Trophoblast cell (in vitro differentiated cells and primary cell): ENCODE results near the gene MLYCD.

Experiments
- DNase-seq, 2 donors: peaks; one replicate each; pipeline ENCODE4 v3.0.0-alpha.2; 2016
- H2AFZ ChIP-seq: 2 replicates; pipeline ENCODE4 v1.6.1; 2013; ENCODE audit warnings: low read length, moderate library complexity, mild to moderate bottlenecking; ENCODE audit not compliant: insufficient read depth, poor library complexity
- H2AK5ac ChIP-seq: 2 replicates; pipeline ENCODE4 v1.6.1; 2013; ENCODE audit warnings: mild to moderate bottlenecking, low read length
- H2BK120ac ChIP-seq: 2 replicates; pipeline ENCODE4 v1.6.1; 2013; ENCODE audit warnings: low read length, mild to moderate bottlenecking, moderate library complexity; ENCODE audit not compliant: insufficient read depth, poor library complexity
- H2BK12ac ChIP-seq: 2 replicates; pipeline ENCODE4 v1.6.1; 2013; ENCODE audit warnings: mild to moderate bottlenecking, low read length, moderate library complexity
- H2BK5ac ChIP-seq: 2 replicates; pipeline ENCODE4 v1.6.1; 2013; ENCODE audit warnings: low read length, low read depth, moderate library complexity, mild to moderate bottlenecking; ENCODE audit not compliant: poor library complexity
- H3K14ac ChIP-seq: 2 replicates; pipeline ENCODE4 v1.6.1; 2013; ENCODE audit warnings: mild to moderate bottlenecking, low read length
- H3K18ac ChIP-seq: 2 replicates; pipeline ENCODE4 v1.6.1; 2013; ENCODE audit warnings: mild to moderate bottlenecking, low read length
- H3K23ac ChIP-seq: 2 replicates; pipeline ENCODE4 v1.6.1; 2013; ENCODE audit warnings: low read length
- H3K27ac ChIP-seq: 2 replicates; pipeline ENCODE4 v1.5.1; 2013; ENCODE audit warnings: low read depth, mild to moderate bottlenecking, inconsistent platforms, low read length, moderate library complexity
- H3K27me3 ChIP-seq: 2 replicates; pipeline ENCODE4 v1.6.1; 2013; ENCODE audit warnings: inconsistent platforms, mild to moderate bottlenecking, low read length, moderate library complexity; ENCODE audit not compliant: insufficient read depth
- H3K36me3 ChIP-seq, 2 experiments: 1 replicate in 1 of 2; 2 replicates in 1 of 2; pipeline ENCODE4 v1.6.1; 2013; ENCODE audit warnings: low read length in 2 of 2, mild to moderate bottlenecking in 2 of 2, moderate library complexity in 1 of 2; ENCODE audit not compliant: insufficient read depth in 2 of 2, control insufficient read depth in 1 of 2
- H3K4ac ChIP-seq: 2 replicates; pipeline ENCODE4 v1.6.1; 2013; ENCODE audit warnings: low read depth, mild to moderate bottlenecking, low read length, moderate library complexity
- H3K4me1 ChIP-seq, 2 experiments: 1 replicate in 1 of 2; 2 replicates in 1 of 2; pipeline ENCODE4 v1.6.1; 2013; ENCODE audit warnings: low read length in 2 of 2, mild to moderate bottlenecking in 2 of 2, moderate library complexity in 1 of 2; ENCODE audit not compliant: insufficient read depth in 2 of 2, control insufficient read depth in 1 of 2
- H3K4me2 ChIP-seq: 2 replicates; pipeline ENCODE4 v1.6.1; 2013; ENCODE audit warnings: inconsistent platforms, mild to moderate bottlenecking, low read length, moderate library complexity
- H3K4me3 ChIP-seq: 2 replicates; pipeline ENCODE4 v1.5.1; 2013; ENCODE audit warnings: mild to moderate bottlenecking, low read depth, low read length, inconsistent platforms
- H3K79me1 ChIP-seq: one replicate; pipeline ENCODE4 v1.6.1; 2013; ENCODE audit warnings: low read length
- H3K79me2 ChIP-seq: 2 replicates; pipeline ENCODE4 v1.6.1; 2013; ENCODE audit warnings: low read length, mild to moderate bottlenecking; ENCODE audit not compliant: control insufficient read depth, insufficient read depth, poor library complexity
- H3K9ac ChIP-seq: 2 replicates; pipeline ENCODE4 v1.6.1; 2013; ENCODE audit warnings: mild to moderate bottlenecking, low read length
- H3K9me3 ChIP-seq: 2 replicates; pipeline ENCODE4 v1.6.1; 2013; ENCODE audit warnings: low read depth, mild to moderate bottlenecking, control low read depth, inconsistent platforms, low read length; ENCODE audit not compliant: insufficient read depth
- H4K12ac ChIP-seq: 2 replicates; pipeline ENCODE4 v1.6.1; 2013; ENCODE audit warnings: low read depth, mild to moderate bottlenecking, low read length, moderate library complexity
- H4K8ac ChIP-seq: 2 replicates; pipeline ENCODE4 v1.6.1; 2013; ENCODE audit warnings: low read depth, mild to moderate bottlenecking, low read length, moderate library complexity
- H4K91ac ChIP-seq: one replicate; pipeline ENCODE4 v1.6.1; 2013; ENCODE audit warnings: low read depth, mild to moderate bottlenecking, low read length, moderate library complexity
- WGBS: extraction: QIAGEN DNeasy Blood & Tissue Kit; methylation state at CpG from one replicate; pipeline ENCODE4 v1.1.7; 2013; ENCODE audit warnings: missing lambda C conversion rate; ENCODE audit not compliant: insufficient read length, insufficient coverage; ENCODE audit errors: extremely low coverage; 5-methylcytosine and 5-hydroxymethylcytosine counted together

MLYCD gene

GRCh38 chr16:83955218-83956130 lies 56.6 kb downstream of the MLYCD start:
- H2BK12ac ChIP-seq, result no peak overlapping the region
- H3K18ac ChIP-seq, result no peak overlapping the region
- no peak overlapping the region for H3K4ac ChIP-seq
- H3K36me3 ChIP-seq, result no peaks in the 10 kb centered on the region
- peak overlapping the region; percentile 27 for H2AK5ac ChIP-seq
- peaks cover 1% of the 10 kb centered on the region for H3K9me3 ChIP-seq
- H3K27me3 ChIP-seq, result no peaks in the 10 kb centered on the region
- H4K91ac ChIP-seq, result no peak overlapping the region
- no peak overlapping the region for H3K9ac ChIP-seq
- WGBS, result no CpG with 5 or more reads among the region's 23 CpGs
- peaks cover 9 to 16% of the 10 kb centered on the region in 2 experiments for H3K4me1 ChIP-seq
- H3K23ac ChIP-seq, result no peak overlapping the region
- no peak overlapping the region for H3K27ac ChIP-seq
- H3K14ac ChIP-seq, result no peak overlapping the region
- H3K79me2 ChIP-seq, result peaks cover 2% of the 10 kb centered on the region
- H3K79me1 ChIP-seq, result peaks cover 5% of the 10 kb centered on the region
- H2BK120ac ChIP-seq, result no peak overlapping the region
- H2BK5ac ChIP-seq, result no peak overlapping the region
- DNase-seq, result no peak
- H3K4me3 ChIP-seq, result no peak overlapping the region
- H4K12ac ChIP-seq, result no peak overlapping the region
- no peak overlapping the region for H2AFZ ChIP-seq
- H3K4me2 ChIP-seq, result no peak overlapping the region
- no peak overlapping the region for H4K8ac ChIP-seq

GRCh38 chr16:83956336-83957289 lies 57.7 kb downstream of the MLYCD start:
- Histone ChIP-seq H2BK120ac (no peak overlapping the region), H3K27me3 (no peaks in the 10 kb centered on the region), H2AK5ac (no peak overlapping the region), H4K8ac (no peak overlapping the region), H3K79me2 (peaks cover 2% of the 10 kb centered on the region), H3K14ac (no peak overlapping the region), H3K4ac (no peak overlapping the region), H4K91ac (no peak overlapping the region), H2AFZ (no peak overlapping the region), H3K18ac (no peak overlapping the region), H3K9ac (no peak overlapping the region), H3K36me3 (no peaks in the 10 kb centered on the region), H3K27ac (no peak overlapping the region), H2BK5ac (no peak overlapping the region), H3K4me2 (no peak overlapping the region), H3K79me1 (peaks cover 5% of the 10 kb centered on the region), H3K23ac (no peak overlapping the region), H3K4me1 (peaks cover 9 to 16% of the 10 kb centered on the region in 2 experiments), H2BK12ac (no peak overlapping the region), H3K9me3 (no peaks in the 10 kb centered on the region), H3K4me3 (no peak overlapping the region), H4K12ac (no peak overlapping the region)
- no CpG with 5 or more reads among the region's 22 CpGs for WGBS
- peak; percentile 83 to 92 for DNase-seq

GRCh38 chr16:83957296-83957855 lies 58.5 kb downstream of the MLYCD start:
- Histone ChIP-seq H3K9ac (no peak overlapping the region), H2BK120ac (no peak overlapping the region), H2BK12ac (no peak overlapping the region), H3K79me1 (peaks cover 5% of the 10 kb centered on the region), H3K9me3 (no peaks in the 10 kb centered on the region), H3K4me2 (no peak overlapping the region), H3K4me3 (no peak overlapping the region), H2AK5ac (no peak overlapping the region), H2BK5ac (no peak overlapping the region), H3K27ac (no peak overlapping the region), H4K8ac (no peak overlapping the region), H4K91ac (no peak overlapping the region), H3K4me1 (peaks cover 9 to 16% of the 10 kb centered on the region in 2 experiments), H3K27me3 (no peaks in the 10 kb centered on the region), H2AFZ (no peak overlapping the region), H3K79me2 (peaks cover 2% of the 10 kb centered on the region), H4K12ac (no peak overlapping the region), H3K14ac (no peak overlapping the region), H3K18ac (no peak overlapping the region), H3K36me3 (no peaks in the 10 kb centered on the region), H3K4ac (no peak overlapping the region), H3K23ac (no peak overlapping the region)
- no CpG with 5 or more reads among the region's 14 CpGs for WGBS
- DNase-seq, result no peak

GRCh38 chr16:83958137-83958845 lies 59.4 kb downstream of the MLYCD start:
- Histone ChIP-seq H2BK120ac (no peak overlapping the region), H3K9me3 (no peaks in the 10 kb centered on the region), H3K4me1 (peaks cover 9 to 13% of the 10 kb centered on the region in 2 experiments), H2BK5ac (no peak overlapping the region), H3K36me3 (no peaks in the 10 kb centered on the region), H2AFZ (no peak overlapping the region), H3K4me3 (no peak overlapping the region), H3K18ac (no peak overlapping the region), H4K12ac (no peak overlapping the region), H4K8ac (no peak overlapping the region), H4K91ac (no peak overlapping the region), H3K79me1 (peaks cover 5% of the 10 kb centered on the region), H3K27me3 (no peaks in the 10 kb centered on the region), H3K9ac (no peak overlapping the region), H3K14ac (no peak overlapping the region), H3K27ac (no peak overlapping the region), H2BK12ac (no peak overlapping the region), H3K23ac (no peak overlapping the region), H3K79me2 (peaks cover under 1% of the 10 kb centered on the region), H3K4ac (no peak overlapping the region), H2AK5ac (no peak overlapping the region), H3K4me2 (no peak overlapping the region)
- peak; percentile 5 to 32 for DNase-seq
- no CpG with 5 or more reads among the region's 21 CpGs for WGBS
